NCI-H2171 treated with DMSO at 0.1 percent for 48 hours (cell line): ENCODE results near the gene GUCY1A1.

Experiments
- DNase-seq: peaks from one replicate; lab custom pipeline; 2025; lab: John Stamatoyannopoulos, UW

GUCY1A1 gene

GRCh38 chr4:155692361-155692760 lies 25.7 kb downstream of the GUCY1A1 start:
- DNase-seq, result no peak

- DNase-seq, result no peak
Measured at GRCh38 chr4:155693015-155693663, 26.5 kb downstream of the GUCY1A1 start.

DNA sequence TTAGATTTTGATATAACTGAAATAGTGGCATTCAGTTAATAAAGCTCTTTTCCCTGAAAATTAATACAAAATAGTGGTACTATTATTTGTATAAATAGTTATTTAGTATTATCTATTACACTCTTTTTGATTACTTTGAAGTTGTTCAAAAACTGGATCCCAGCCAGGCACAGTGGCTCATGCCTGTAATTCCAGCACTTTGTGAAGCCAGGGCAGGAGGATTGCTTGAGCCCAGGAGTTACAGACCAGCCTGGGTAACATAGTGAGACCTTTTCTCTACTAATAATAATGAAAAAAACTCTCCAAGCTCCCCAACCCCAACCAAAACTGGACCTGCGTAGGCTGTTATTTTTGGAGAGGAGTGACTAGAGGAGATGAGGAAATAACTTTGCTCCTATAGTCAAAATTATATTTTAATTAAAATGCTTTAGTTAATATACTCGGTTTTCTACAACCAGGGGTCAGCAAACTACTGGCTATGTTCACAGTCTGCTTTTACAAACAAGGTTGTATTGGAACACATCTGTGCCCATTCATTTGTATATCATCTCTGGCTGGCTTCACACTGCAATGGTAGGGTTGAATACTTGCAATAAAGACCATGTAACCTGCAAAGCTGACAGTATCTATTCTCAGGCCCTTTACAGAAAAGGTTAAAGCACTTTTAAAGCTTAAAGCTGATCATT lies 27.6 kb downstream of the GUCY1A1 start:
- DNase-seq, result no peak

DNA sequence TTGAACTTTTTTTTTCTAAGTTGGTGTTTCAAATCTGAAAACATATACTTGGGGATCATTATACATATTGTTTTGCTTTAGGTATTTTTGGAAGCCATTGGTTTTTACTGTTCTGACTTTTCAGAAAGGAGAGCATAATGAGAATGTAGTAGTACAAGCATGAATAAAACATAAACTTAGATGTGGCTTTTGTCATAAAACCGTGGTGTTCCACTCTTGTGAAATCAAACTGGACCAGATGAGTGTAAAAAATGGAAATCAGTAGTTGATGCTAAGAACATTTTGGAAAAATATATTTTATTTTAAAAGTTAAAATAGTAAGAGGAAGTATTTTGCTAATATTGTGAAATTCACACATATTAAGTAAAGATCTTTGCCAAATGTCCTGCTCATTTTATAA lies 29.6 kb downstream of the GUCY1A1 start:
- no peak for DNase-seq

- no peak for DNase-seq
Measured at GRCh38 chr4:155696726-155697125, 30.1 kb downstream of the GUCY1A1 start.

- no peak for DNase-seq
Measured at GRCh38 chr4:155701827-155702226, 35.2 kb downstream of the GUCY1A1 start.

GRCh38 chr4:155703486-155704247 lies 37.0 kb downstream of the GUCY1A1 start:
- DNase-seq, result no peak

GRCh38 chr4:155704841-155705404 lies 38.3 kb downstream of the GUCY1A1 start:
- no peak for DNase-seq

GRCh38 chr4:155705664-155706063 lies 39.0 kb downstream of the GUCY1A1 start:
- no peak for DNase-seq

DNA sequence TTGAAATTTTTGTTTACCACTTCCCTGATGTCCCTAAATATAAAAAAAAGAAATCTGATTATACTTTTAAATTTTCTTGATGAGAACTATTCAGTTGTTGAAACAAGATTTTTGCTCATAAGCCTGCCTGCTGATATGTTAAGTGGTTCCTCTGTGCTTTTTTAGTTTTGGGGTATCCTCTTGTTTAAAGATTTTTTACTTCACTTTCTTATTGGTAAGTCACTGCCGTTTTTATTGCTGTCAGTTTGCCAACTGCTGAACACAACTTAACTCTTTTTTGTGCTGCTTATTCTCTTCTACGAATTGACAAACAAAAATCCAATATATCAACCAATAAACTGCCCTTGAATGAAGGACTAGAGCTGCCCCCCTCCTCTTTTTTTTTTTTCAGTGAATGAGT lies 39.5 kb downstream of the GUCY1A1 start:
- DNase-seq, result no peak

DNA sequence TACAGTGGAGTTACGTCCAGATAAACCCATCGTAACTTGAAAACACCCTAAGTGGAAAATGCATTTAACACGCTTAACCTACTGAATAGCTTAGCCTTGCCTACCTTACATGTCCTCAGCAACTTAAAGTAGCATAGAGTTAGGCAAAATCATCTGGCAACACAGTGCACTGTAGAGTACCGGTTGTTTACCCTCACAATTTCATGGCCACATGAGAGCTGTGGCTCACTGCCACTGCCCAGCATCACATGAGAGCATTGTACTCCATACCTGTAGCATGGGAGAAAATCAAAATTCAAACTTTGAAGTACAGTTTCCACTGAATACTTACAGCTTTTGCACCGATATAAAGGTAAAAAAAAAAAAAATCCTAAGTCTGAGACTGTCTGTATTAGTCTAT lies 40.6 kb downstream of the GUCY1A1 start:
- DNase-seq, result no peak

- DNase-seq, result no peak
Measured at GRCh38 chr4:155708782-155709181, 42.1 kb downstream of the GUCY1A1 start.

- DNase-seq, result no peak
Measured at GRCh38 chr4:155709918-155710317, 43.3 kb downstream of the GUCY1A1 start.

DNA sequence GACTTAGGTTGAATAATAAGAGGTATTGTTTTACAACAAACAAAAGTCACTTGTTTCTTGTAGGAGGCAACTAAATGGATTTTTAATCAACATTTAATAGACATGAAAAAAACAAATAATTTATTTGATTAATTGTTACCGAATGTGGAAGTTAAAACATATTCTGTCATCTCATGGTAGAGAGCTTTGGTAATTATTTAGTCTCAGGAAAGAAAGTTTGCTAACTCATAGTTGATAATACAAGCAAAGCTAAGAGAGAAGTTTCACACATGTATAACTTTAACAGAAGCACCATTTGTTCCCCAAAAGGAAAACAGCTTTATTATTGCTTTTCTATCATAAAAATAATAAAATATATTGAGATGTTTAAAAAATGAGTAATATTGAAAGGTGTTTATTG lies 44.9 kb downstream of the GUCY1A1 start:
- DNase-seq, result no peak

DNA sequence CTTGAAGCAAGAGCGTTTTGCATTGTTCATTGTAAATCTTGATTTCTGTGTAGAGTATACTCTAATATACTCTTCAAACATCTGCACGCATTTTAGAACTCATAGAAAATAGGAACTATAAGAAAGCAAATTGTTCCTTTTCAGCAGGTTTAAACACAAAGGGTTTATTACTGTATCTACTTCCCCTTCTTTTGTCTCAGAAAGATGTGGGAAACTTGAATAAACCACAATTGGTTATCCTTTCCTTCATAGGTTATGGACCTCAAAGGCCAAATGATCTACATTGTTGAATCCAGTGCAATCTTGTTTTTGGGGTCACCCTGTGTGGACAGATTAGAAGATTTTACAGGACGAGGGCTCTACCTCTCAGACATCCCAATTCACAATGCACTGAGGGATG lies 46.2 kb downstream of the GUCY1A1 start:
- no peak for DNase-seq

- no peak for DNase-seq
Measured at GRCh38 chr4:155713911-155714310, 47.3 kb downstream of the GUCY1A1 start.

GRCh38 chr4:155722336-155722735 lies 55.7 kb downstream of the GUCY1A1 start:
- DNase-seq, result no peak

GRCh38 chr4:155722816-155723499 lies 56.3 kb downstream of the GUCY1A1 start:
- no peak for DNase-seq

- DNase-seq, result no peak
Measured at GRCh38 chr4:155724731-155725130, 58.1 kb downstream of the GUCY1A1 start.

DNA sequence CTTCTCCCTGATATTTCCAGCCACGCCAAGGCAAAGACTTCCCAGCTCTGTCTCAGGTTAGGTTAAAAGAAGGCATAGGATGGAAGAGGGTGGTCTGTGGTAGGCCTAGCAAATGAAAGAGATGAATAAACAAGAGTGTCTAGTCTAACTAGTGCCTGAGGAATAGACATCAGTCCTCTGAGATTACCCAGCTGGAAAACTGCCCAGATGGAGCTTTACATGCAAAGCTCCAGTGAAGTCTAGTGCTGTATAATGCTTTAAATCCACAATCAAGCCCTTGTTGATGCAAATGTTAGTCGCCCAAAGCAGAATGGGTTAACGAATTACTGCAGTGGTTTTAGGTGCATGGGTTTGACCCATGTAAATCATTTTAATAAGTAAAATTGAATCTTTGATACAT lies 67.4 kb downstream of the GUCY1A1 start:
- no peak for DNase-seq

- DNase-seq, result no peak
Measured at GRCh38 chr4:155734951-155735350, 68.3 kb downstream of the GUCY1A1 start.

- no peak for DNase-seq
Measured at GRCh38 chr4:155735496-155735895, 68.8 kb downstream of the GUCY1A1 start.
